ENCODE data around the gene UBQLN4. TPM values are rescaled to one million over a fixed set of nuclear protein-coding genes. Genes with fewer than 3 reads are reported as not detected.

The UBQLN4 gene
- total and polyA plus RNA-seq, 2 of the 4 experiments (the other 2 are of a cell fraction): 8.8 to 21.6 TPM

GRCh38 chr1:156001021-156001661 lies 52.5 kb downstream of the UBQLN4 start:
- peaks cover 5% of the 10 kb centered on the region; the same call in 1 of the 2 replicates for H3K4me1 ChIP-seq (ENCODE audit: control insufficient read depth, insufficient read depth, low read length)
- 75% methylated on average over 5 of the region's 10 CpGs; no CpG with 5 or more reads in 1 of the 2 experiments for WGBS, 2 experiments (ENCODE audit: extremely low coverage in 2 of 2, insufficient read length in 1 of 2)
- no peak overlapping the region for H3K4ac ChIP-seq (ENCODE audit: low read depth, low read length)
- H3K18ac ChIP-seq (ENCODE audit: low read depth, low read length): no peak overlapping the region
- no peaks in the 10 kb centered on the region for H4K20me1 ChIP-seq (ENCODE audit: insufficient read depth, low read length)
- ATAC-seq (ENCODE audit: low read depth) (no peak), DNase-seq (no peak)
- ChIA-PET POLR2A (ENCODE audit: unreplicated experiment) (no interaction called here), CTCF (interaction anchor here (1.0 kb wide), 1 partner anchor 11 kb away, joined by 3 read pairs; no protein-coding TSS in a partner anchor)
- no peaks in the 10 kb centered on the region for H3K27me3 ChIP-seq (ENCODE audit: control insufficient read depth, insufficient read depth, low read length)
- in situ Hi-C loops (cut with MboI; ENCODE audit: low sequenced_read_pairs): no loop called here
- H4K8ac ChIP-seq (ENCODE audit: low read depth in 2 of 2, low read length in 2 of 2): no peak overlapping the region
- dilution Hi-C loops (cut with HindIII; ENCODE audit: low sequenced_read_pairs, unreplicated experiment): no loop called here
- TF ChIP-seq, protein P1, sequence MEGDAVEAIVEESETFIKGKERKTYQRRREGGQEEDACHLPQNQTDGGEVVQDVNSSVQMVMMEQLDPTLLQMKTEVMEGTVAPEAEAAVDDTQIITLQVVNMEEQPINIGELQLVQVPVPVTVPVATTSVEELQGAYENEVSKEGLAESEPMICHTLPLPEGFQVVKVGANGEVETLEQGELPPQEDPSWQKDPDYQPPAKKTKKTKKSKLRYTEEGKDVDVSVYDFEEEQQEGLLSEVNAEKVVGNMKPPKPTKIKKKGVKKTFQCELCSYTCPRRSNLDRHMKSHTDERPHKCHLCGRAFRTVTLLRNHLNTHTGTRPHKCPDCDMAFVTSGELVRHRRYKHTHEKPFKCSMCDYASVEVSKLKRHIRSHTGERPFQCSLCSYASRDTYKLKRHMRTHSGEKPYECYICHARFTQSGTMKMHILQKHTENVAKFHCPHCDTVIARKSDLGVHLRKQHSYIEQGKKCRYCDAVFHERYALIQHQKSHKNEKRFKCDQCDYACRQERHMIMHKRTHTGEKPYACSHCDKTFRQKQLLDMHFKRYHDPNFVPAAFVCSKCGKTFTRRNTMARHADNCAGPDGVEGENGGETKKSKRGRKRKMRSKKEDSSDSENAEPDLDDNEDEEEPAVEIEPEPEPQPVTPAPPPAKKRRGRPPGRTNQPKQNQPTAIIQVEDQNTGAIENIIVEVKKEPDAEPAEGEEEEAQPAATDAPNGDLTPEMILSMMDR (conservative IDR thresholded peaks at IDR 0.05; ENCODE audit: low read depth, low read length): no peak
- TF ChIP-seq CEBPB (IDR thresholded peaks at IDR 0.05; ENCODE audit: low read depth, low read length) (no peak), NFE2L2 (IDR thresholded peaks at IDR 0.05; ENCODE audit: low read depth, low read length) (no peak)
- H3K79me1 ChIP-seq (ENCODE audit: low read depth in 1 of 2, low read length in 2 of 2): no peaks in the 10 kb centered on the region
- no peak overlapping the region for H2AFZ ChIP-seq (replicated peaks; ENCODE audit: low read length, poor library complexity)
- no peak overlapping the region for H4K5ac ChIP-seq (ENCODE audit: low read depth, low read length)
- no peaks in the 10 kb centered on the region for H3K9me1 ChIP-seq (ENCODE audit: insufficient read depth, low read length)
- no peak overlapping the region for H3K56ac ChIP-seq (ENCODE audit: extremely low read depth, insufficient read depth, low read length)
- H3K4me3 ChIP-seq (ENCODE audit: insufficient read depth, low read depth, low read length): no peak overlapping the region
- no peak overlapping the region for H3K27ac ChIP-seq (ENCODE audit: insufficient read depth, low read length)
- H3K9ac ChIP-seq (ENCODE audit: low read depth, low read length): no peak overlapping the region
- no peak overlapping the region for H4K91ac ChIP-seq (ENCODE audit: insufficient read depth, low read depth, low read length)
- no peak overlapping the region for H2BK15ac ChIP-seq (ENCODE audit: low read depth, low read length)
- H3K36me3 ChIP-seq (ENCODE audit: control insufficient read depth, insufficient read depth, low read length): no peaks in the 10 kb centered on the region
- H3K4me2 ChIP-seq (ENCODE audit: low read depth, low read length): no peak overlapping the region
- H3K9me3 ChIP-seq (ENCODE audit: control insufficient read depth, insufficient read depth, low read length): no peaks in the 10 kb centered on the region
- no peak overlapping the region for H2BK120ac ChIP-seq (ENCODE audit: low read depth, low read length)
- intact Hi-C loops (cut with micrococcal nuclease): no loop called here
- H2BK5ac ChIP-seq (ENCODE audit: low read depth, low read length, poor library complexity, severe bottlenecking): no peak overlapping the region
- H2BK20ac ChIP-seq (ENCODE audit: low read depth, low read length): no peak overlapping the region
- H3K14ac ChIP-seq (replicated peaks; ENCODE audit: low read depth, low read length): no peak overlapping the region
- H2AK5ac ChIP-seq (ENCODE audit: low read depth, low read length): no peak overlapping the region
- H3K23ac ChIP-seq (ENCODE audit: low read depth, low read length): no peak overlapping the region
- BruUV-seq (replicated peaks): no TSS peak
- no peak overlapping the region for H2AK9ac ChIP-seq (replicated peaks; ENCODE audit: low read depth, low read length, poor library complexity)
